ENCODE measurements around the gene C1D.

Gene C1D

DNA sequence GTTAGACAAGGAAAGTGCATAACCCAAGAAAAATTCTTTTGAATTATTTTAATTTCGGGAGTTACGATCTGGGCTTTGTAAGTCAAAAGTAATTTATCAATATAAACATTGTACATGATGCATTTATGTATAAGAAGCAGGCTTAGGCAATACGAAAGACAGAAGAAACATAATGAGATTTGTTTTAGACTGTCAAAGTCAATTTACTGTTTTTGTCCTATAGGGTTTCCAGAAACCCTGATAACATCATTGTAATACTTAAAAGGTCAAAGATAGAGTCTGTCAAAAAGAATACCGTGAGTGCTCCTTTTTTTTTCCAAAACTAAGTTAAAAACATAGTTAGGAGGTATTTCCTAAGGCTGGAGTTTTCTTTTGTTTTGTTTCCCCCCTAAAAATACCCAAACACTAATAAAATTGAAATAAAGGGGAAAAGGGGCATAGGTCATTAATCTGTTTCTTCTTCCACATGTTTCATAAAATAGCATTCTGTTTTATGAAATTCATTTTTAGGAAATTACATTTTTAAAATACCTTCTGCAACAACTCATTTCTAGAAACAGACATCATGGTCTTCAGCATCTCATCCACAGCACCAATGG is 16.1 kb downstream of the C1D start:
- in situ Hi-C loops (cut with MboI; ENCODE audit: low sequenced_read_pairs, unreplicated experiment): no loop called here
- TF ChIP-seq, protein P1, sequence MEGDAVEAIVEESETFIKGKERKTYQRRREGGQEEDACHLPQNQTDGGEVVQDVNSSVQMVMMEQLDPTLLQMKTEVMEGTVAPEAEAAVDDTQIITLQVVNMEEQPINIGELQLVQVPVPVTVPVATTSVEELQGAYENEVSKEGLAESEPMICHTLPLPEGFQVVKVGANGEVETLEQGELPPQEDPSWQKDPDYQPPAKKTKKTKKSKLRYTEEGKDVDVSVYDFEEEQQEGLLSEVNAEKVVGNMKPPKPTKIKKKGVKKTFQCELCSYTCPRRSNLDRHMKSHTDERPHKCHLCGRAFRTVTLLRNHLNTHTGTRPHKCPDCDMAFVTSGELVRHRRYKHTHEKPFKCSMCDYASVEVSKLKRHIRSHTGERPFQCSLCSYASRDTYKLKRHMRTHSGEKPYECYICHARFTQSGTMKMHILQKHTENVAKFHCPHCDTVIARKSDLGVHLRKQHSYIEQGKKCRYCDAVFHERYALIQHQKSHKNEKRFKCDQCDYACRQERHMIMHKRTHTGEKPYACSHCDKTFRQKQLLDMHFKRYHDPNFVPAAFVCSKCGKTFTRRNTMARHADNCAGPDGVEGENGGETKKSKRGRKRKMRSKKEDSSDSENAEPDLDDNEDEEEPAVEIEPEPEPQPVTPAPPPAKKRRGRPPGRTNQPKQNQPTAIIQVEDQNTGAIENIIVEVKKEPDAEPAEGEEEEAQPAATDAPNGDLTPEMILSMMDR (IDR thresholded peaks at IDR 0.05; ENCODE audit: borderline replicate concordance, control extremely low read depth, extremely low read depth, insufficient read depth, missing control alignments): no peak
- no peak for DNase-seq (ENCODE audit: low spot score)

DNA sequence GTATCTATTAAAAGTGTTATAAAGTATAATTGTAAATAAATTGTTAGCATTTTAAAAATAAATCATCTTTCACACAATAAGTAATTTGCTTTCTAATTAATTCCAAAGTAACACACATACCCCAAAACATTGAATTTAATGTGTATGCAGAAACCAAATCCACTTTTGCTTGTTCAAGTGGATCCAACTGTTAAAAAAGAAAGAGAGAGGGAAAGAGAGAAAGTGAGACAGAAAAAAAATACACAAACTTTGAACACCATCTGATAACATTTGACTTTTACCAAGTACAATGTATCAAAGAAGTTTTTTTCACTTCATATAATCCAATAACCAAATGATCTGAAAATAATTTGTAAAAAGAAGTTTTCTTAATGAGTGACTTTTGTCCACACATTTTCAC is 16.6 kb downstream of the C1D start:
- in situ Hi-C loops (cut with MboI; ENCODE audit: low sequenced_read_pairs, unreplicated experiment): no loop called here
- DNase-seq (ENCODE audit: low spot score): no peak
- TF ChIP-seq, protein P1 (IDR thresholded peaks at IDR 0.05; ENCODE audit: borderline replicate concordance, control extremely low read depth, extremely low read depth, insufficient read depth, missing control alignments): no peak

DNA sequence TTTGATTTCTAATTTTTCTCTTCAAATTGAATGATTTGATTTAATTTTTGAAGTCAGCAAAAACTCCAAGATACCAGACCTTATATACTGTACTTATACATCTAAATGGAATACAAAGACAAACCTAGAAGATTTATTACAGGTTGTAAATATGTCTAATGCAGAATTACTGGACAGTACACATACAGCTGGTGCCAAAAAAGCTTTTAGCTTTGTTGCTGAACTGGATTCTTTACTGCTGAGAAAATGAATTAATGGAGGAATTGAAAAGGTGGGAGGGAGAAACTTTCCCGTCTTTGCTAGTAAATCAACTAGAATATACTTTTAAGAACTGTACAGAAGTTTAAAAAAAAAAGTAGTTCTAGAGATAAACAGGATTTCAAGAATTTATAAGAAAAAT is 17.5 kb downstream of the C1D start:
- no peak for DNase-seq (ENCODE audit: low spot score)
- in situ Hi-C loops (cut with MboI; ENCODE audit: low sequenced_read_pairs, unreplicated experiment): no loop called here
- TF ChIP-seq, protein P1 (IDR thresholded peaks at IDR 0.05; ENCODE audit: borderline replicate concordance, control extremely low read depth, extremely low read depth, insufficient read depth, missing control alignments): no peak

DNA sequence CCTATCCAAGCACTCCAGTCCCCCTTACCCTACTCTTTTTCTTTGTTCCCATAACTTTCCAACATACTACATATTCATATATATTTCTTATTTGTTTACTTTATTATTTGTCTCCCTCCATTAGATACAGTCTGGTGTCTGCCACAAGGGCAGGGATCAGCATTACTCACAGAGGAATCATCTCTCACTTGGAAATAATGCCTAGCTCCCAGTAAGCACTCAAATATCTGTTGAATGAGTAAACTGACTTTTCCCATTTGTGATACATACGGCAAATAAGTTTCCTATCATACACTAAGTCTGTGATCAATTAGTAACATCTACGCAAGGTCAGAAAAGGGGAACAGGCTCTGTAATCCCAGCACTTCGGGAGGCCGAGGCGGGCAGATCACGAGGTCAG is 18.7 kb downstream of the C1D start:
- TF ChIP-seq, protein P1 (IDR thresholded peaks at IDR 0.05; ENCODE audit: borderline replicate concordance, control extremely low read depth, extremely low read depth, insufficient read depth, missing control alignments): no peak
- in situ Hi-C loops (cut with MboI; ENCODE audit: low sequenced_read_pairs, unreplicated experiment): no loop called here
- no peak for DNase-seq (ENCODE audit: low spot score)

DNA sequence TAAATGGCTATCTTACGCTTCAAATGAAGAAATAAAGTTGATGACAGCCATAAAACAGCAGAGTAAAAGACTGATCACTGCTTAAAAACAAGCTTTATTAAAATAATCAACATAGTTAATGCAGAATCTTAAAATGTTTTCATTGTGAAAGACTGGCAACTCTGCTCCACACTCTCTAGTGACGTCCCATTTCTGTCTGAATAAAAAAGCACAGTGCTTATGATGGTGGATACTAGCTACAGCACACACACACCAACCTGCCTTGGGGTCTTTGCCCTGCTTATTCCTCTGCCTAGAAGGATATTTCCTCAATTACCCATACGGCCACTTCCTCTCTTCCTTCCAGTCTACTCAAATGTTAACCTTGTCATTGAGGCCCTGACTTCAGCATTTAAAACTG is 19.1 kb downstream of the C1D start:
- in situ Hi-C loops (cut with MboI; ENCODE audit: low sequenced_read_pairs, unreplicated experiment): no loop called here

DNA sequence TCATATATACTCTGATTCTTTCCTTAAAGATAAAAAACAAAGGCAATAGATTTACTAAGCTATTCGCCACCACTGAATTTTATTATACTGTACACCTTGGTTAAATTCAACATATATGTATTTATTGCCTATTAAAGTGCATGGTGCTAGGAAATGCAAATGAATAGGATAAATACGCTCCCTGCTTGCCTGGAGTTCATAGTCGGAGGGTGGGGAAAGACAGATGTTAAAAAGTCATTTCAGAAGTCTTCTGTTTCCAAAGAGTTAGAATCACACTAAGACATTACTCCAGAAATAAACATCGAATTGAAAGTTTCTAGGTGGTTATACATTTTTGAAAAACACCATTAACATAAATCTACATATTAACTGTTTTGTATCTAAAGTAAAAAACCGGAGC is 19.8 kb downstream of the C1D start:
- DNase-seq (ENCODE audit: low spot score): no peak
- TF ChIP-seq, protein P1 (IDR thresholded peaks at IDR 0.05; ENCODE audit: borderline replicate concordance, control extremely low read depth, extremely low read depth, insufficient read depth, missing control alignments): no peak
- in situ Hi-C loops (cut with MboI; ENCODE audit: low sequenced_read_pairs, unreplicated experiment): no loop called here

More for the DNA sequence above, 19.1 kb downstream of the C1D start:
- DNase-seq (ENCODE audit: low spot score): no peak
- TF ChIP-seq, protein P1 (IDR thresholded peaks at IDR 0.05; ENCODE audit: borderline replicate concordance, control extremely low read depth, extremely low read depth, insufficient read depth, missing control alignments): no peak

Measured in GM13976 (cell line).